Measurements from ENCODE around the gene HOXB13. TPM values are rescaled to one million over a fixed set of nuclear protein-coding genes. Genes with fewer than 3 reads are reported as not detected.

Gene HOXB13
- polyA plus RNA-seq, 2 of the 4 experiments (the other 2 are of a cell fraction), result 3.2 to 3.5 TPM

DNA sequence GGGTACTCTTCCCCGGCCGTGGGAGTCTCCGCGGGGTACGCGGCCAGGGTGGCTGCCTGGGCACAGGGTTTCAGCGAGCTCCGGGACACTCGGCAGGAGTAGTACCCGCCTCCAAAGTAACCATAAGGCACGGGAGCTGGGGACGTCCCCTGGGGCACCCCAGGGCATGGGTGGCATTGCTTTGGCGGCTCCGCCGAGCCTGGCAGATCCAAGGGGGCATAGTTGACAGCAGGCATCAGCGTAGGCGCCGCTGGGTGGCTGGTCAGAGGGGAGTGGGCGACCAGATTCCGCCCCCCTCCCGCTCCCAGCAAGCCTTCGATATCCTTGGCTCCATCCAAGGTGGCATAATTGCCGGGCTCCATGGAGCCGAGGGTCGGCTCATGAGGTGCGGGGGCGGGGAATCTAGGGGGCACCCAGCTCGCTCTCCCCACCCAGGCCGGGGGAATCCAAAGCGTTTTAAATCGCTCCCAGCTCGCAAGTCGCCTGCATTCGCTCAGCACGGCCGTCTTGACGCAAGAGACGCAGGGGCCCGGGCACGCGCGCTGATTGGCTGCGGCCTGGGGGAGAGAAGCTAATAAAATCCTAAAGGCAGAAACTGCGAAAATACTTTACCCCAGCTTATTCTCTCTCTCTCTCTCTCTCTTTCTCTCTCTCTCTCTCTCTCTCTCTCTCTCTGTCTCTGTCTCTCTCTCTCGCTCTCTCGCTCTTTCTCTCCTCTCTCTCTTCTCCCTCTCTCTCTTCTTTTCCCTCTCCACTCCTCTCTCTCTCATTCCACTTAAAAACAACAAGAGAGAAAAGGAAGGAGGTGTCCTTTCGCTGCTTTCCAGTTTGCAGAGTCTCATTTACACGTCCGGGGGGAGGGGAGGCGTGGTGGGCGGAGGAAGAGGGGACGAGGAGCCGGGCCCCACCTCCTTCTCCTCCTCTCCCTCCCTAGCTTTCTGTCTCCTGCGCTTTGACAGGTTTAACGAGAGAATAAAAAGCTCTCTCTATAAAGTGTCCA, at the start of gene HOXB13 (continued):
- TF ChIP-seq, protein P1, sequence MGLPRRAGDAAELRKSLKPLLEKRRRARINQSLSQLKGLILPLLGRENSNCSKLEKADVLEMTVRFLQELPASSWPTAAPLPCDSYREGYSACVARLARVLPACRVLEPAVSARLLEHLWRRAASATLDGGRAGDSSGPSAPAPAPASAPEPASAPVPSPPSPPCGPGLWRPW (IDR thresholded peaks at IDR 0.05), result no peak
- TF ChIP-seq MAZ (IDR thresholded peaks at IDR 0.05; ENCODE audit: borderline replicate concordance, low read depth, low read length) (no peak), FOSB (CRISPR knock-in tag; IDR thresholded peaks at IDR 0.05) (no peak), NFE2L2 (conservative IDR thresholded peaks at IDR 0.05; ENCODE audit: low read length) (no peak), CBX2 (IDR thresholded peaks at IDR 0.05; ENCODE audit: borderline replicate concordance, low read depth) (no peak), BHLHE40 (IDR thresholded peaks at IDR 0.05; ENCODE audit: low read depth, low read length) (no peak), NR3C1 (IDR thresholded peaks at IDR 0.05) (no peak), SMC3 (IDR thresholded peaks at IDR 0.05) (0 out of 3 replicates have a peak, but pooled peaks have one; percentile 8), POLR2A (IDR thresholded peaks at IDR 0.05; ENCODE audit: low read length) (peak; percentile 36; the same call in 1 of the 2 replicates), HOXB13 (CRISPR knock-in tag; IDR thresholded peaks at IDR 0.05; ENCODE audit: low read depth) (peak; percentile 68; the same call in 1 of the 2 replicates), ZFP36 (IDR thresholded peaks at IDR 0.05; ENCODE audit: borderline replicate concordance, partially characterized antibody) (no peak), HEYL (CRISPR knock-in tag; IDR thresholded peaks at IDR 0.05) (no peak), RNF2 (IDR thresholded peaks at IDR 0.05; ENCODE audit: borderline replicate concordance, low read depth) (no peak), GATA3 (IDR thresholded peaks at IDR 0.05; ENCODE audit: borderline replicate concordance) (no peak), RAD21 (conservative IDR thresholded peaks at IDR 0.05 in 1 of 2, IDR thresholded peaks at IDR 0.05 in 1 of 2) (no peak), NPAS2 (CRISPR knock-in tag; IDR thresholded peaks at IDR 0.05; ENCODE audit: borderline replicate concordance) (no peak), POLR2AphosphoS2 (conservative IDR thresholded peaks at IDR 0.05; ENCODE audit: low read length) (no peak)
- TF ChIP-seq, protein P2, sequence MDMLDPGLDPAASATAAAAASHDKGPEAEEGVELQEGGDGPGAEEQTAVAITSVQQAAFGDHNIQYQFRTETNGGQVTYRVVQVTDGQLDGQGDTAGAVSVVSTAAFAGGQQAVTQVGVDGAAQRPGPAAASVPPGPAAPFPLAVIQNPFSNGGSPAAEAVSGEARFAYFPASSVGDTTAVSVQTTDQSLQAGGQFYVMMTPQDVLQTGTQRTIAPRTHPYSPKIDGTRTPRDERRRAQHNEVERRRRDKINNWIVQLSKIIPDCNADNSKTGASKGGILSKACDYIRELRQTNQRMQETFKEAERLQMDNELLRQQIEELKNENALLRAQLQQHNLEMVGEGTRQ (IDR thresholded peaks at IDR 0.05), result no peak
- TF ChIP-seq, protein P3, sequence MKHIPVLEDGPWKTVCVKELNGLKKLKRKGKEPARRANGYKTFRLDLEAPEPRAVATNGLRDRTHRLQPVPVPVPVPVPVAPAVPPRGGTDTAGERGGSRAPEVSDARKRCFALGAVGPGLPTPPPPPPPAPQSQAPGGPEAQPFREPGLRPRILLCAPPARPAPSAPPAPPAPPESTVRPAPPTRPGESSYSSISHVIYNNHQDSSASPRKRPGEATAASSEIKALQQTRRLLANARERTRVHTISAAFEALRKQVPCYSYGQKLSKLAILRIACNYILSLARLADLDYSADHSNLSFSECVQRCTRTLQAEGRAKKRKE (CRISPR knock-in tag; IDR thresholded peaks at IDR 0.05; ENCODE audit: low read depth), result no peak
- TF ChIP-seq, protein P4, sequence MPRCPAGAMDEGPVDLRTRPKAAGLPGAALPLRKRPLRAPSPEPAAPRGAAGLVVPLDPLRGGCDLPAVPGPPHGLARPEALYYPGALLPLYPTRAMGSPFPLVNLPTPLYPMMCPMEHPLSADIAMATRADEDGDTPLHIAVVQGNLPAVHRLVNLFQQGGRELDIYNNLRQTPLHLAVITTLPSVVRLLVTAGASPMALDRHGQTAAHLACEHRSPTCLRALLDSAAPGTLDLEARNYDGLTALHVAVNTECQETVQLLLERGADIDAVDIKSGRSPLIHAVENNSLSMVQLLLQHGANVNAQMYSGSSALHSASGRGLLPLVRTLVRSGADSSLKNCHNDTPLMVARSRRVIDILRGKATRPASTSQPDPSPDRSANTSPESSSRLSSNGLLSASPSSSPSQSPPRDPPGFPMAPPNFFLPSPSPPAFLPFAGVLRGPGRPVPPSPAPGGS (IDR thresholded peaks at IDR 0.05), result peak; percentile 60; the same call in 1 of the 3 replicates
- TF ChIP-seq, protein P5, sequence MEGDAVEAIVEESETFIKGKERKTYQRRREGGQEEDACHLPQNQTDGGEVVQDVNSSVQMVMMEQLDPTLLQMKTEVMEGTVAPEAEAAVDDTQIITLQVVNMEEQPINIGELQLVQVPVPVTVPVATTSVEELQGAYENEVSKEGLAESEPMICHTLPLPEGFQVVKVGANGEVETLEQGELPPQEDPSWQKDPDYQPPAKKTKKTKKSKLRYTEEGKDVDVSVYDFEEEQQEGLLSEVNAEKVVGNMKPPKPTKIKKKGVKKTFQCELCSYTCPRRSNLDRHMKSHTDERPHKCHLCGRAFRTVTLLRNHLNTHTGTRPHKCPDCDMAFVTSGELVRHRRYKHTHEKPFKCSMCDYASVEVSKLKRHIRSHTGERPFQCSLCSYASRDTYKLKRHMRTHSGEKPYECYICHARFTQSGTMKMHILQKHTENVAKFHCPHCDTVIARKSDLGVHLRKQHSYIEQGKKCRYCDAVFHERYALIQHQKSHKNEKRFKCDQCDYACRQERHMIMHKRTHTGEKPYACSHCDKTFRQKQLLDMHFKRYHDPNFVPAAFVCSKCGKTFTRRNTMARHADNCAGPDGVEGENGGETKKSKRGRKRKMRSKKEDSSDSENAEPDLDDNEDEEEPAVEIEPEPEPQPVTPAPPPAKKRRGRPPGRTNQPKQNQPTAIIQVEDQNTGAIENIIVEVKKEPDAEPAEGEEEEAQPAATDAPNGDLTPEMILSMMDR (IDR thresholded peaks at IDR 0.05), result no peak
- TF ChIP-seq, protein P6, sequence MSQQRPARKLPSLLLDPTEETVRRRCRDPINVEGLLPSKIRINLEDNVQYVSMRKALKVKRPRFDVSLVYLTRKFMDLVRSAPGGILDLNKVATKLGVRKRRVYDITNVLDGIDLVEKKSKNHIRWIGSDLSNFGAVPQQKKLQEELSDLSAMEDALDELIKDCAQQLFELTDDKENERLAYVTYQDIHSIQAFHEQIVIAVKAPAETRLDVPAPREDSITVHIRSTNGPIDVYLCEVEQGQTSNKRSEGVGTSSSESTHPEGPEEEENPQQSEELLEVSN (IDR thresholded peaks at IDR 0.05; ENCODE audit: borderline replicate concordance, low read depth), result 0 out of 2 replicates have a peak, but pooled peaks have one; percentile 55

Data from A549 (cell line).